Transverse colon (tissue), 4 donors: ENCODE measurements around the gene SMCO2. TPM values are rescaled to one million over a fixed set of nuclear protein-coding genes. Genes with fewer than 3 reads are reported as not detected.

Experiments
- DNase-seq: peaks from one replicate; pipeline ENCODE4 v3.0.0-alpha.2; 2019
- H3K27ac ChIP-seq, 4 donors: fragments of 200-600 bp; sonication (generic); 2 replicates each; pipeline ENCODE4 v1.5.1; 2016 to 2018; ENCODE audit warnings: inconsistent platforms in 4 of 4
- H3K27me3 ChIP-seq: fragments of 200-600 bp; sonication (generic); 2 replicates; pipeline ENCODE4 v1.5.1; 2017; ENCODE audit warnings: inconsistent platforms
- H3K36me3 ChIP-seq, 4 donors: fragments of 200-600 bp; sonication (generic); 2 replicates each; pipeline ENCODE4 v1.5.1; 2017 to 2019; ENCODE audit warnings: inconsistent platforms in 4 of 4
- H3K4me1 ChIP-seq, 4 donors: fragments of 200-600 bp; sonication (generic); 2 replicates each; pipeline ENCODE4 v1.5.1; 2017 to 2020; ENCODE audit warnings: inconsistent platforms in 4 of 4
- H3K4me3 ChIP-seq, 4 donors: fragments of 200-600 bp; sonication (generic); 1 replicate in 1 of 4; 2 replicates in 3 of 4; pipeline versions ENCODE4 v1.5.1 to v1.6.1; 2017 to 2019; ENCODE audit warnings: inconsistent platforms in 4 of 4
- H3K9me3 ChIP-seq, 2 donors: fragments of 200-600 bp; sonication (generic); 2 replicates each; pipeline ENCODE4 v1.5.1; 2017 to 2019; ENCODE audit warnings: inconsistent platforms in 2 of 2
- EP300 ChIP-seq: sonication (generic); formaldehyde crosslinking; IDR thresholded peaks from one replicate; pipeline ENCODE4 v1.6.1; 2017; ENCODE audit warnings: antibody characterized with exemption, low read depth
- POLR2A ChIP-seq: fragments of 450-650 bp; IDR thresholded peaks from one replicate; pipeline ENCODE4 v1.6.1; 2016; ENCODE audit warnings: antibody characterized with exemption, mild to moderate bottlenecking, moderate library complexity
- POLR2AphosphoS5 ChIP-seq, 3 donors: sonication (generic); formaldehyde crosslinking; IDR thresholded peaks; one replicate each; pipeline ENCODE4 v1.6.1; 2016; ENCODE audit warnings: antibody characterized with exemption in 3 of 3
- WGBS, 2 donors: methylation state at CpG; one replicate each; pipeline ENCODE4 v1.1.5; 2018; ENCODE audit warnings: low coverage in 1 of 2; 5-methylcytosine and 5-hydroxymethylcytosine counted together
- in situ Hi-C, 4 donors: fragments of 200-750 bp; cut with MboI; loops; one replicate each; pipeline versions ENCODE4 v1.15.0 to v1.15.1; 2017; ENCODE audit warnings: low sequenced_read_pairs in 3 of 4, low pct_ligation_motif_present in 1 of 4, low pct_unique_long_range_greater_than_20kb in 1 of 4
- intact Hi-C: fragments of 100-400 bp; cut with DNase I; formaldehyde crosslinking; loops from one replicate; pipeline ENCODE4 v1.15.1; 2023; ENCODE audit warnings: low total_unique reads
- total RNA-seq, 4 donors: library from RNA; depleted of rRNA; stranded (reverse); fragments of >200 nt; gene quantifications; one replicate each; pipeline ENCODE4 v1.1.0, GENCODE V29; 2016
- TF ChIP-seq, protein P1 (sequence below), 5 experiments: fragments of 200-600 bp in 3 of 5; fragments of 450-650 bp in 2 of 5; sonication (generic) in 3 of 5; IDR thresholded peaks; 1 replicate in 2 of 5; 2 replicates in 3 of 5; pipeline ENCODE4 v1.5.1; 2016 to 2017; ENCODE audit warnings: antibody characterized with exemption in 5 of 5, inconsistent platforms in 3 of 5, mild to moderate bottlenecking in 2 of 5, moderate library complexity in 1 of 5

SMCO2 gene
- total RNA-seq, 4 donors from 2014 or later, result not detected

DNA sequence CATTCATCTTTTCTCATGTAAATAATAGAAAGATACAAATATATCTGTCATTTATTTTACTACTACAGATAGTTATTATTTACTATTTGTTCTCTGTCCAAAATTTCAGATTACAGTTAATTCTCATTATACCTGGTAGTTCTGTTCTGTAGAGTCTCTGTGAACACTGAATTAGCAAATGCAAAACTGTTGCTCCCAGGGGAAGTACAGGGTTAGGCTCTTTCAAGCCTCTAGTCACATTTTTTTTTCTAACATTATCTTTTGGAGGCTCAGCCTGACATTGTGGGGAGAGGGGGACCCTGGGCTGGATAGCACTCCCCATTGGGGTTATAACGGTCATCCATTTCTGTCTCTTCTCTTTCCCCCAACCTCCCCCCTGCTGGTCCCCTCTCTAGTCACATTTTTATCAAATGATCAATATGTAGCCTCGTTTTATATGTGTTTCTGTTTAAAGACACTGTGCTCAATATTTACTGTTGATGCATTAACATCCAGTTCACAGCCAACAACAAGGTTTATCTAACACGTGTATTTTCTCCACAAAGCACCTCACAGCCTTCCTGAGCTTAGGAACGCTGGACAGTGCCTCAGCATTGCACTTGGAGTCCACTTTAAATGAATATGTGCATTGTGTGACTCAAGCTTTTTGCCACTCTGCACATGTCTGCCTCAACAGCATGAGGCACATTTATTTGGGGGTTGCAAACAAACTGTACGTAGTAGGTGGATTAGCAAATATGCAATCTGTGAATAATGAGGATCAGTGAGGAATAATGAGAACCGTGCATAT, 4.7 kb downstream of the SMCO2 start:
- Histone ChIP-seq H3K36me3 (no peaks in the 10 kb centered on the region), H3K27me3 (no peaks in the 10 kb centered on the region), H3K27ac (no peak overlapping the region), H3K9me3 (peaks cover 0 to 3% of the 10 kb centered on the region in 2 donors), H3K4me3 (no peak overlapping the region), H3K4me1 (no peaks in the 10 kb centered on the region)
- TF ChIP-seq, protein P1, sequence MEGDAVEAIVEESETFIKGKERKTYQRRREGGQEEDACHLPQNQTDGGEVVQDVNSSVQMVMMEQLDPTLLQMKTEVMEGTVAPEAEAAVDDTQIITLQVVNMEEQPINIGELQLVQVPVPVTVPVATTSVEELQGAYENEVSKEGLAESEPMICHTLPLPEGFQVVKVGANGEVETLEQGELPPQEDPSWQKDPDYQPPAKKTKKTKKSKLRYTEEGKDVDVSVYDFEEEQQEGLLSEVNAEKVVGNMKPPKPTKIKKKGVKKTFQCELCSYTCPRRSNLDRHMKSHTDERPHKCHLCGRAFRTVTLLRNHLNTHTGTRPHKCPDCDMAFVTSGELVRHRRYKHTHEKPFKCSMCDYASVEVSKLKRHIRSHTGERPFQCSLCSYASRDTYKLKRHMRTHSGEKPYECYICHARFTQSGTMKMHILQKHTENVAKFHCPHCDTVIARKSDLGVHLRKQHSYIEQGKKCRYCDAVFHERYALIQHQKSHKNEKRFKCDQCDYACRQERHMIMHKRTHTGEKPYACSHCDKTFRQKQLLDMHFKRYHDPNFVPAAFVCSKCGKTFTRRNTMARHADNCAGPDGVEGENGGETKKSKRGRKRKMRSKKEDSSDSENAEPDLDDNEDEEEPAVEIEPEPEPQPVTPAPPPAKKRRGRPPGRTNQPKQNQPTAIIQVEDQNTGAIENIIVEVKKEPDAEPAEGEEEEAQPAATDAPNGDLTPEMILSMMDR (IDR thresholded peaks at IDR 0.05), result no peak
- no peak for TF ChIP-seq POLR2A
- no peak for TF ChIP-seq POLR2AphosphoS5 (IDR thresholded peaks at IDR 0.05)
- TF ChIP-seq EP300, result no peak
- 70 to 83% methylated on average over 1 to 6 of the region's 6 CpGs for WGBS, 2 donors
- no peak for DNase-seq
- intact Hi-C loops (loop anchor here (1.0 kb wide), 1 partner anchor 26 kb away; no protein-coding TSS in a partner anchor), in situ Hi-C loops (no loop called here)

DNA sequence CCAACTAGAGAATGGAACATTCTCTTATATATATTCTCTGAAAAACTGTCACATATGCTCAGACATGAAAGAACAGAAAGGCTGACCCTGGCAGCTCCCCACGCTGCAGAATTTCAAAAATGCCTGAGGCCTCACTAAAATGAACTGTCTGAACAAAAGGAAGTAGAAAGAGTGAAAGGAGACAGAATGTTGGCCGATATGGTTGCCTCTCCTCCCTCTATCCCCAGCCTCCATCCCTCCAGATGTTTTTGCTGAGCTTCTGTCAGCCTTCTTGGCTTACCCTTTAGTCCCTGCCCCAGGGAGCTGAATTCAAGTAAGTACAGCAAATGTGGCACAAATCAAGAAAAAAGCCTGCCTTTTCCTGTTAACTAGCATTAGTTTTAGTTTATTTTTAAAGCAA, 6.9 kb downstream of the SMCO2 start:
- in situ Hi-C loops, result no loop called here
- WGBS, 2 donors, result 66 to 83% methylated on average over 2 of the region's 2 CpGs

DNA sequence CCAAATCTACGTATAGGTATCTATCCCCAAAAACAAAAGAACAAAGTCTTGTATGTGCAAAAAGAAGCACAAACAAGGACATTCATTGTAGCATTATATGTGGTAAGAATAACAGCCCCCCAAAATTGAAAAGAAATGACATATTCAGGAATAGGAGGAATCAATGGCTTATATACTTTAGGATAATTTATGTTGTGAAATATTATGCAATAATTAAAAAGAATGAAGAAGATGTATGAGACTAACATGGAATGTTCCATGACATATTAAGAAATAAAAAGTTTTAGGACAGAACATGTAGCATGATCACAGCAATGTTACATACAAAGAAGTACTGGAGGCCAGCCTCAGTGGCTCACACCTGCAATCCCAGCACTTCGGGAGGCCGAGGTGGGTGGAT, 9.1 kb downstream of the SMCO2 start:
- in situ Hi-C loops, result no loop called here
- Histone ChIP-seq H3K9me3 (no peaks in the 10 kb centered on the region), H3K27me3 (no peaks in the 10 kb centered on the region), H3K36me3 (no peaks in the 10 kb centered on the region), H3K4me1 (peaks cover 0 to 7% (median 1%) of the 10 kb centered on the region in 4 donors), H3K27ac (no peak overlapping the region), H3K4me3 (no peak overlapping the region)
- TF ChIP-seq EP300 (no peak), POLR2A (no peak), POLR2AphosphoS5 (IDR thresholded peaks at IDR 0.05) (no peak)
- TF ChIP-seq, protein P1 (IDR thresholded peaks at IDR 0.05), result no peak
- WGBS, 2 donors, result 94 to 95% methylated on average over 3 of the region's 3 CpGs
- intact Hi-C loops, result no loop called here
- DNase-seq, result no peak

More for the DNA sequence above, 6.9 kb downstream of the SMCO2 start:
- intact Hi-C loops, result no loop called here
- Histone ChIP-seq H3K4me1 (no peaks in the 10 kb centered on the region), H3K4me3 (no peak overlapping the region), H3K27me3 (no peaks in the 10 kb centered on the region), H3K36me3 (no peaks in the 10 kb centered on the region), H3K9me3 (no peaks in the 10 kb centered on the region), H3K27ac (no peak overlapping the region)
- TF ChIP-seq, protein P1 (IDR thresholded peaks at IDR 0.05), result no peak
- TF ChIP-seq POLR2A (no peak), POLR2AphosphoS5 (IDR thresholded peaks at IDR 0.05) (no peak), EP300 (no peak)
- DNase-seq, result no peak

DNA sequence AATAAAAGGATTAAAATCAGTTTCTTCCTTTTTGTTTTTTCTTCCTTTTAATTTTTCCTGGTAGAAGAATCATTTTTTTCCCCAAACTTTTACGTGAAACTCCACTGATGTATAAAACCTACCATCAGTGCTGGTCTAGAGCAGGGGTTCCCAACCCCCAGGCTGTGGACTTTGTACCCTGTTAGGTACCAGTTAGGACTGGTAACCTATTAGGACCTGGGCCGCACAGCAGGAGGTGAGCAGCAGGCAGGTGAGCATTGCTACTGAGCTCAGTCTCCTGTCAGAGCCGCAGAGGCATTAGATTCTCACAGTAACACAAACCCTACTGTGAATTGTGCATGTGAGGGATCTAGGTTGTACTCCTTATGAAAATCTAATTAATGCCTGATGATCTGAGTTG, 10.1 kb downstream of the SMCO2 start:
- TF ChIP-seq EP300, result no peak
- TF ChIP-seq POLR2AphosphoS5 (IDR thresholded peaks at IDR 0.05), result no peak
- TF ChIP-seq, protein P1 (IDR thresholded peaks at IDR 0.05), result no peak
- TF ChIP-seq POLR2A, result no peak
- DNase-seq, result no peak
- intact Hi-C loops (no loop called here), in situ Hi-C loops (no loop called here)
- H3K4me3 ChIP-seq, result no peak overlapping the region
- H3K27me3 ChIP-seq, result no peaks in the 10 kb centered on the region
- WGBS, 2 donors, result 43 to 89% methylated on average over 1 to 3 of the region's 3 CpGs
- no peak overlapping the region for H3K27ac ChIP-seq
- H3K36me3 ChIP-seq, result no peaks in the 10 kb centered on the region
- H3K9me3 ChIP-seq, result no peaks in the 10 kb centered on the region
- H3K4me1 ChIP-seq, result peaks cover 0 to 12% (median 3%) of the 10 kb centered on the region in 4 donors
